GM23338 (cell line): ENCODE results near the gene APOBEC4. TPM values are rescaled to one million over a fixed set of nuclear protein-coding genes. Genes with fewer than 3 reads are reported as not detected.

ENCODE experiments used
- ATAC-seq: fragments of 200-7000 bp; cut with Tn5 transposase; 3 replicates; pipeline ENCODE4 v1.9.1; 2020
- DNase-seq: peaks from one replicate; pipeline ENCODE4 v3.0.0-alpha.2; 2015; ENCODE audit warnings: low spot score
- H2AFZ ChIP-seq: fragments of 200-600 bp; sonication (generic); 2 replicates; pipeline ENCODE4 v1.8.0; 2016; ENCODE audit warnings: antibody characterized with exemption, mild to moderate bottlenecking, moderate library complexity
- H3F3A ChIP-seq: fragments of 200-600 bp; sonication (generic); replicated peaks from 2 replicates; pipeline ENCODE4 v1.8.0; 2017; ENCODE audit warnings: antibody characterized with exemption, mixed run types, low read depth
- H3K27ac ChIP-seq: fragments of 200-600 bp; sonication (generic); 2 replicates; pipeline ENCODE4 v1.6.1; 2016; ENCODE audit warnings: low read depth
- H3K27me3 ChIP-seq: fragments of 200-600 bp; sonication (generic); 2 replicates; pipeline ENCODE4 v1.8.0; 2016; ENCODE audit warnings: mild to moderate bottlenecking, mixed run types, moderate library complexity; ENCODE audit not compliant: insufficient read depth
- H3K36me3 ChIP-seq: fragments of 200-600 bp; sonication (generic); 2 replicates; pipeline ENCODE4 v1.8.0; 2016; ENCODE audit warnings: mild to moderate bottlenecking; ENCODE audit not compliant: insufficient read depth
- H3K4me1 ChIP-seq: fragments of 200-600 bp; sonication (generic); 2 replicates; pipeline ENCODE4 v1.8.0; 2016; ENCODE audit warnings: mild to moderate bottlenecking, moderate library complexity; ENCODE audit not compliant: insufficient read depth
- H3K4me2 ChIP-seq: fragments of 200-600 bp; sonication (generic); 2 replicates; pipeline ENCODE4 v1.7.1; 2017; ENCODE audit warnings: mixed run types
- H3K4me3 ChIP-seq: fragments of 200-600 bp; sonication (generic); 2 replicates; pipeline ENCODE4 v1.6.1; 2016; ENCODE audit warnings: mixed run types
- H3K79me2 ChIP-seq: fragments of 200-600 bp; sonication (generic); replicated peaks from 2 replicates; pipeline ENCODE4 v1.8.0; 2017; ENCODE audit warnings: mild to moderate bottlenecking; ENCODE audit not compliant: insufficient read depth
- H3K9me2 ChIP-seq: fragments of 200-600 bp; sonication (generic); 2 replicates; pipeline ENCODE4 v1.8.0; 2017; ENCODE audit not compliant: insufficient read depth
- H4K20me1 ChIP-seq: fragments of 200-600 bp; sonication (generic); replicated peaks from 2 replicates; pipeline ENCODE4 v1.8.0; 2017; ENCODE audit warnings: mild to moderate bottlenecking; ENCODE audit not compliant: insufficient read depth
- H3K27ac Mint-ChIP-seq: 2 replicates; pipeline ENCODE4 v1.8.0; 2020; ENCODE audit warnings: inconsistent platforms, mild to moderate bottlenecking, moderate library complexity, mixed read lengths
- H3K27me3 Mint-ChIP-seq: 3 replicates; pipeline ENCODE4 v1.8.0; 2022; ENCODE audit warnings: low read depth, mild to moderate bottlenecking, moderate library complexity, mixed read lengths, inconsistent platforms; ENCODE audit not compliant: insufficient read depth, poor library complexity
- H3K36me3 Mint-ChIP-seq: 3 replicates; pipeline ENCODE4 v1.8.0; 2021; ENCODE audit warnings: low read depth, mild to moderate bottlenecking, inconsistent platforms, moderate library complexity, mixed read lengths
- H3K4me1 Mint-ChIP-seq: 3 replicates; pipeline ENCODE4 v1.8.0; 2020; ENCODE audit warnings: mild to moderate bottlenecking, inconsistent platforms, mixed read lengths
- H3K4me3 Mint-ChIP-seq: 3 replicates; pipeline ENCODE4 v1.8.0; 2021; ENCODE audit warnings: moderate library complexity, mild to moderate bottlenecking, inconsistent platforms, mixed read lengths
- H3K9me3 Mint-ChIP-seq: 3 replicates; pipeline ENCODE4 v1.8.0; 2020; ENCODE audit warnings: moderate library complexity, mild to moderate bottlenecking, inconsistent platforms, mixed read lengths
- CREB1 ChIP-seq: fragments of 250-450 bp; sonication (Bioruptor Pico); IDR thresholded peaks from 2 replicates; pipeline ENCODE4 v1.5.0; 2020; ENCODE audit warnings: low read depth, mild to moderate bottlenecking, moderate library complexity
- EZH2 ChIP-seq: fragments of 200-600 bp; sonication (generic); IDR thresholded peaks from one replicate; pipeline ENCODE4 v1.8.0; 2017; ENCODE audit warnings: antibody characterized with exemption, mild to moderate bottlenecking, low read depth; ENCODE audit not compliant: unreplicated experiment
- EZH2phosphoT487 ChIP-seq: fragments of 200-600 bp; sonication (generic); IDR thresholded peaks from one replicate; pipeline ENCODE4 v1.8.1; 2018; ENCODE audit warnings: antibody characterized with exemption; ENCODE audit not compliant: unreplicated experiment
- JUNB ChIP-seq: IDR thresholded peaks from one replicate; pipeline ENCODE4 v1.6.1; 2016; ENCODE audit warnings: antibody characterized with exemption; ENCODE audit not compliant: unreplicated experiment
- NANOG ChIP-seq: IDR thresholded peaks from 2 replicates; pipeline ENCODE4 v1.6.1; 2016; ENCODE audit warnings: antibody characterized with exemption, borderline replicate concordance
- POLR2AphosphoS5 ChIP-seq: IDR thresholded peaks from 2 replicates; pipeline ENCODE4 v1.6.1; 2016; ENCODE audit warnings: antibody characterized with exemption, low read depth
- STAT1 ChIP-seq: IDR thresholded peaks from one replicate; pipeline ENCODE4 v1.6.1; 2016; ENCODE audit warnings: antibody characterized with exemption; ENCODE audit not compliant: unreplicated experiment
- ZNF114 ChIP-seq: fragments of 250-450 bp; sonication (Bioruptor Pico); IDR thresholded peaks from 2 replicates; pipeline ENCODE4 v1.5.0; 2020; ENCODE audit warnings: mild to moderate bottlenecking, moderate library complexity
- ZNF331 ChIP-seq: fragments of 250-450 bp; sonication (Bioruptor Pico); IDR thresholded peaks from 2 replicates; pipeline ENCODE4 v1.5.0; 2020; ENCODE audit warnings: low read depth, mild to moderate bottlenecking, moderate library complexity
- polyA plus RNA-seq: library from polyadenylated mRNA; unstranded; fragments of >200 nt; fragmentation: Nextera tagmentation; extraction: Ambion mirVana; gene quantifications from 2 replicates; pipeline ENCODE4 v1.2.1, GENCODE V29; 2016
- total RNA-seq: library from RNA; depleted of rRNA; stranded (reverse); fragments of >200 nt; shearing (Covaris generic); gene quantifications from 2 replicates; pipeline ENCODE4 v1.2.3, GENCODE V29; 2014
- TF ChIP-seq, protein P1 (sequence below): IDR thresholded peaks from 2 replicates; pipeline ENCODE4 v1.6.1; 2016; ENCODE audit warnings: antibody characterized with exemption
- TF ChIP-seq, protein P2 (sequence below), 2 experiments: fragments of 200-600 bp in 1 of 2; sonication (generic) in 1 of 2; conservative IDR thresholded peaks; 2 replicates each; pipeline versions ENCODE4 v1.5.1 to v1.6.1; 2016 to 2017; ENCODE audit warnings: antibody characterized with exemption in 2 of 2, low read depth in 2 of 2, mild to moderate bottlenecking in 2 of 2, moderate library complexity in 1 of 2
- TF ChIP-seq, protein P3 (sequence below): IDR thresholded peaks from one replicate; pipeline ENCODE4 v1.6.1; 2018; ENCODE audit warnings: antibody characterized with exemption; ENCODE audit not compliant: unreplicated experiment
- TF ChIP-seq, protein P4 (sequence below): fragments of 250-450 bp; sonication (Bioruptor Pico); IDR thresholded peaks from 2 replicates; pipeline ENCODE4 v1.5.0; 2020; ENCODE audit warnings: mild to moderate bottlenecking, moderate library complexity

APOBEC4 gene
- total and polyA plus RNA-seq, 2 experiments from 2014 or later: 0.10 TPM; not detected in 1

DNA sequence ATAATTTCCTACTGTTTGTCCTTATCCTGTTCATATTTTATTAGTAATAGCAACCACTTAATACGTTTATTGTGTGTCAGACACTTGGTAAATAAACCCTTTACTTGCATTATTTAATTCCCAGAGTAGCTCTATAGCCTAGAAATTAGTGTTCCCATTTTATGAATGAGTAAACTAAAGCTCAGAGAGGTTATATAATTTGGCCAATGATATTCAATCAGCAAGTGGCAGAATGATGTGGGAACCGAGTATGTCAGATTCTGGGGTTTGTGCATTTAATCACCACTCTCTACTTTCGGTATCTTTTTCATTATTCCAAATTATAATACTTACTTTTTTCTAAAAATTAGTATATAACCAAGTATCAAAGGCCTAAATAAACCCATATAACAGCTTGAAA, 10.9 kb downstream of the APOBEC4 start:
- Histone ChIP-seq H3K4me3 (no peak overlapping the region), H3K9me2 (no peaks in the 10 kb centered on the region), H3K4me1 (no peaks in the 10 kb centered on the region), H3K27me3 (peaks cover 2% of the 10 kb centered on the region; the same call in 1 of the 2 replicates), H3K36me3 (no peaks in the 10 kb centered on the region), H3K27ac (no peak overlapping the region), H2AFZ (no peak overlapping the region), H4K20me1 (no peaks in the 10 kb centered on the region), H3K79me2 (no peaks in the 10 kb centered on the region), H3F3A (no peaks in the 10 kb centered on the region), H3K4me2 (no peak overlapping the region)
- no peak for ATAC-seq
- H3K27me3 Mint-ChIP-seq: no peaks in the 10 kb centered on the region
- no peaks in the 10 kb centered on the region for H3K36me3 Mint-ChIP-seq
- no peak overlapping the region for H3K27ac Mint-ChIP-seq
- TF ChIP-seq ZNF331 (CRISPR knock-in tag) (no peak), STAT1 (no peak), JUNB (no peak), POLR2AphosphoS5 (no peak), EZH2phosphoT487 (no peak), CREB1 (CRISPR knock-in tag) (no peak), EZH2 (no peak), NANOG (no peak), ZNF114 (no peak)
- TF ChIP-seq, protein P1, sequence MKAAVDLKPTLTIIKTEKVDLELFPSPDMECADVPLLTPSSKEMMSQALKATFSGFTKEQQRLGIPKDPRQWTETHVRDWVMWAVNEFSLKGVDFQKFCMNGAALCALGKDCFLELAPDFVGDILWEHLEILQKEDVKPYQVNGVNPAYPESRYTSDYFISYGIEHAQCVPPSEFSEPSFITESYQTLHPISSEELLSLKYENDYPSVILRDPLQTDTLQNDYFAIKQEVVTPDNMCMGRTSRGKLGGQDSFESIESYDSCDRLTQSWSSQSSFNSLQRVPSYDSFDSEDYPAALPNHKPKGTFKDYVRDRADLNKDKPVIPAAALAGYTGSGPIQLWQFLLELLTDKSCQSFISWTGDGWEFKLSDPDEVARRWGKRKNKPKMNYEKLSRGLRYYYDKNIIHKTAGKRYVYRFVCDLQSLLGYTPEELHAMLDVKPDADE: no peak
- TF ChIP-seq, protein P2, sequence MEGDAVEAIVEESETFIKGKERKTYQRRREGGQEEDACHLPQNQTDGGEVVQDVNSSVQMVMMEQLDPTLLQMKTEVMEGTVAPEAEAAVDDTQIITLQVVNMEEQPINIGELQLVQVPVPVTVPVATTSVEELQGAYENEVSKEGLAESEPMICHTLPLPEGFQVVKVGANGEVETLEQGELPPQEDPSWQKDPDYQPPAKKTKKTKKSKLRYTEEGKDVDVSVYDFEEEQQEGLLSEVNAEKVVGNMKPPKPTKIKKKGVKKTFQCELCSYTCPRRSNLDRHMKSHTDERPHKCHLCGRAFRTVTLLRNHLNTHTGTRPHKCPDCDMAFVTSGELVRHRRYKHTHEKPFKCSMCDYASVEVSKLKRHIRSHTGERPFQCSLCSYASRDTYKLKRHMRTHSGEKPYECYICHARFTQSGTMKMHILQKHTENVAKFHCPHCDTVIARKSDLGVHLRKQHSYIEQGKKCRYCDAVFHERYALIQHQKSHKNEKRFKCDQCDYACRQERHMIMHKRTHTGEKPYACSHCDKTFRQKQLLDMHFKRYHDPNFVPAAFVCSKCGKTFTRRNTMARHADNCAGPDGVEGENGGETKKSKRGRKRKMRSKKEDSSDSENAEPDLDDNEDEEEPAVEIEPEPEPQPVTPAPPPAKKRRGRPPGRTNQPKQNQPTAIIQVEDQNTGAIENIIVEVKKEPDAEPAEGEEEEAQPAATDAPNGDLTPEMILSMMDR (conservative IDR thresholded peaks at IDR 0.05; ENCODE audit: low read depth in 2 of 2): no peak
- TF ChIP-seq, protein P3, sequence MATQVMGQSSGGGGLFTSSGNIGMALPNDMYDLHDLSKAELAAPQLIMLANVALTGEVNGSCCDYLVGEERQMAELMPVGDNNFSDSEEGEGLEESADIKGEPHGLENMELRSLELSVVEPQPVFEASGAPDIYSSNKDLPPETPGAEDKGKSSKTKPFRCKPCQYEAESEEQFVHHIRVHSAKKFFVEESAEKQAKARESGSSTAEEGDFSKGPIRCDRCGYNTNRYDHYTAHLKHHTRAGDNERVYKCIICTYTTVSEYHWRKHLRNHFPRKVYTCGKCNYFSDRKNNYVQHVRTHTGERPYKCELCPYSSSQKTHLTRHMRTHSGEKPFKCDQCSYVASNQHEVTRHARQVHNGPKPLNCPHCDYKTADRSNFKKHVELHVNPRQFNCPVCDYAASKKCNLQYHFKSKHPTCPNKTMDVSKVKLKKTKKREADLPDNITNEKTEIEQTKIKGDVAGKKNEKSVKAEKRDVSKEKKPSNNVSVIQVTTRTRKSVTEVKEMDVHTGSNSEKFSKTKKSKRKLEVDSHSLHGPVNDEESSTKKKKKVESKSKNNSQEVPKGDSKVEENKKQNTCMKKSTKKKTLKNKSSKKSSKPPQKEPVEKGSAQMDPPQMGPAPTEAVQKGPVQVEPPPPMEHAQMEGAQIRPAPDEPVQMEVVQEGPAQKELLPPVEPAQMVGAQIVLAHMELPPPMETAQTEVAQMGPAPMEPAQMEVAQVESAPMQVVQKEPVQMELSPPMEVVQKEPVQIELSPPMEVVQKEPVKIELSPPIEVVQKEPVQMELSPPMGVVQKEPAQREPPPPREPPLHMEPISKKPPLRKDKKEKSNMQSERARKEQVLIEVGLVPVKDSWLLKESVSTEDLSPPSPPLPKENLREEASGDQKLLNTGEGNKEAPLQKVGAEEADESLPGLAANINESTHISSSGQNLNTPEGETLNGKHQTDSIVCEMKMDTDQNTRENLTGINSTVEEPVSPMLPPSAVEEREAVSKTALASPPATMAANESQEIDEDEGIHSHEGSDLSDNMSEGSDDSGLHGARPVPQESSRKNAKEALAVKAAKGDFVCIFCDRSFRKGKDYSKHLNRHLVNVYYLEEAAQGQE: no peak
- TF ChIP-seq, protein P4, sequence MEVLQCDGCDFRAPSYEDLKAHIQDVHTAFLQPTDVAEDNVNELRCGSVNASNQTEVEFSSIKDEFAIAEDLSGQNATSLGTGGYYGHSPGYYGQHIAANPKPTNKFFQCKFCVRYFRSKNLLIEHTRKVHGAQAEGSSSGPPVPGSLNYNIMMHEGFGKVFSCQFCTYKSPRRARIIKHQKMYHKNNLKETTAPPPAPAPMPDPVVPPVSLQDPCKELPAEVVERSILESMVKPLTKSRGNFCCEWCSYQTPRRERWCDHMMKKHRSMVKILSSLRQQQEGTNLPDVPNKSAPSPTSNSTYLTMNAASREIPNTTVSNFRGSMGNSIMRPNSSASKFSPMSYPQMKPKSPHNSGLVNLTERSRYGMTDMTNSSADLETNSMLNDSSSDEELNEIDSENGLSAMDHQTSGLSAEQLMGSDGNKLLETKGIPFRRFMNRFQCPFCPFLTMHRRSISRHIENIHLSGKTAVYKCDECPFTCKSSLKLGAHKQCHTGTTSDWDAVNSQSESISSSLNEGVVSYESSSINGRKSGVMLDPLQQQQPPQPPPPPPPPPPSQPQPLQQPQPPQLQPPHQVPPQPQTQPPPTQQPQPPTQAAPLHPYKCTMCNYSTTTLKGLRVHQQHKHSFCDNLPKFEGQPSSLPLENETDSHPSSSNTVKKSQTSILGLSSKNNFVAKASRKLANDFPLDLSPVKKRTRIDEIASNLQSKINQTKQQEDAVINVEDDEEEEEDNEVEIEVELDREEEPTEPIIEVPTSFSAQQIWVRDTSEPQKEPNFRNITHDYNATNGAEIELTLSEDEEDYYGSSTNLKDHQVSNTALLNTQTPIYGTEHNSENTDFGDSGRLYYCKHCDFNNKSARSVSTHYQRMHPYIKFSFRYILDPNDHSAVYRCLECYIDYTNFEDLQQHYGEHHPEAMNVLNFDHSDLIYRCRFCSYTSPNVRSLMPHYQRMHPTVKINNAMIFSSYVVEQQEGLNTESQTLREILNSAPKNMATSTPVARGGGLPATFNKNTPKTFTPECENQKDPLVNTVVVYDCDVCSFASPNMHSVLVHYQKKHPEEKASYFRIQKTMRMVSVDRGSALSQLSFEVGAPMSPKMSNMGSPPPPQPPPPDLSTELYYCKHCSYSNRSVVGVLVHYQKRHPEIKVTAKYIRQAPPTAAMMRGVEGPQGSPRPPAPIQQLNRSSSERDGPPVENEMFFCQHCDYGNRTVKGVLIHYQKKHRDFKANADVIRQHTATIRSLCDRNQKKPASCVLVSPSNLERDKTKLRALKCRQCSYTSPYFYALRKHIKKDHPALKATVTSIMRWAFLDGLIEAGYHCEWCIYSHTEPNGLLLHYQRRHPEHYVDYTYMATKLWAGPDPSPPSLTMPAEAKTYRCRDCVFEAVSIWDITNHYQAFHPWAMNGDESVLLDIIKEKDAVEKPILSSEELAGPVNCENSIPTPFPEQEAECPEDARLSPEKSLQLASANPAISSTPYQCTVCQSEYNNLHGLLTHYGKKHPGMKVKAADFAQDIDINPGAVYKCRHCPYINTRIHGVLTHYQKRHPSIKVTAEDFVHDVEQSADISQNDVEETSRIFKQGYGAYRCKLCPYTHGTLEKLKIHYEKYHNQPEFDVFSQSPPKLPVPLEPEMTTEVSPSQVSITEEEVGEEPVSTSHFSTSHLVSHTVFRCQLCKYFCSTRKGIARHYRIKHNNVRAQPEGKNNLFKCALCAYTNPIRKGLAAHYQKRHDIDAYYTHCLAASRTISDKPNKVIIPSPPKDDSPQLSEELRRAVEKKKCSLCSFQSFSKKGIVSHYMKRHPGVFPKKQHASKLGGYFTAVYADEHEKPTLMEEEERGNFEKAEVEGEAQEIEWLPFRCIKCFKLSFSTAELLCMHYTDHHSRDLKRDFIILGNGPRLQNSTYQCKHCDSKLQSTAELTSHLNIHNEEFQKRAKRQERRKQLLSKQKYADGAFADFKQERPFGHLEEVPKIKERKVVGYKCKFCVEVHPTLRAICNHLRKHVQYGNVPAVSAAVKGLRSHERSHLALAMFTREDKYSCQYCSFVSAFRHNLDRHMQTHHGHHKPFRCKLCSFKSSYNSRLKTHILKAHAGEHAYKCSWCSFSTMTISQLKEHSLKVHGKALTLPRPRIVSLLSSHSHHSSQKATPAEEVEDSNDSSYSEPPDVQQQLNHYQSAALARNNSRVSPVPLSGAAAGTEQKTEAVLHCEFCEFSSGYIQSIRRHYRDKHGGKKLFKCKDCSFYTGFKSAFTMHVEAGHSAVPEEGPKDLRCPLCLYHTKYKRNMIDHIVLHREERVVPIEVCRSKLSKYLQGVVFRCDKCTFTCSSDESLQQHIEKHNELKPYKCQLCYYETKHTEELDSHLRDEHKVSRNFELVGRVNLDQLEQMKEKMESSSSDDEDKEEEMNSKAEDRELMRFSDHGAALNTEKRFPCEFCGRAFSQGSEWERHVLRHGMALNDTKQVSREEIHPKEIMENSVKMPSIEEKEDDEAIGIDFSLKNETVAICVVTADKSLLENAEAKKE (CRISPR knock-in tag): no peak
- no peaks in the 10 kb centered on the region for H3K4me1 Mint-ChIP-seq
- no peaks in the 10 kb centered on the region for H3K9me3 Mint-ChIP-seq
- no peak for DNase-seq
- no peak overlapping the region for H3K4me3 Mint-ChIP-seq
